Stimulated activated CD4-positive, alpha-beta T cell treated with anti-CD3 and anti-CD28 coated beads, TNF-alpha, amount 100 ng/mL, for 24 hours (primary cell): Measurements from ENCODE around the gene SMAD6.

Experiments
- DNase-seq, 3 experiments: peaks; one replicate each; pipeline ENCODE4 v3.0.0-alpha.2; 2020; ENCODE audit warnings: low read depth in 3 of 3

SMAD6 gene

DNA sequence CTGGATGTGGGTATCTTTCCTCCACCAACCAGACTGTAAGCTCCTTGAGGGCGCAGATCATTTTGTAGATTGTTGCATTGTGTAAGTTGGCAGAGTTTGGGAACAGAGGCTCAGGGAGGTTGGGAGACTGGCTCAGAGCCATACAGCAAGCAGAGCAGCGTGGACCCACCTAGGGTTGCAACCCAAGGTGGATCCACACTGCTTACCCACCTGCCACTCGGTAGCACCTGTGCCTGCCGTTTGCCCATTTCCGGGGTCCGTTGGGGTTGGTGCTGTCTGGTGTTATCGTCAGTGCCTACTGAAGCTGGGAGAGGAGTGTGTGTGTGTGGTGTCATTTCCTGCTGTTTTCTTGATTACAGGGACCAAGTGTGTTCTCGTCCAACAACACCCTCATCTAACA lies 19.0 kb downstream of the SMAD6 start:
- DNase-seq = no peak

DNA sequence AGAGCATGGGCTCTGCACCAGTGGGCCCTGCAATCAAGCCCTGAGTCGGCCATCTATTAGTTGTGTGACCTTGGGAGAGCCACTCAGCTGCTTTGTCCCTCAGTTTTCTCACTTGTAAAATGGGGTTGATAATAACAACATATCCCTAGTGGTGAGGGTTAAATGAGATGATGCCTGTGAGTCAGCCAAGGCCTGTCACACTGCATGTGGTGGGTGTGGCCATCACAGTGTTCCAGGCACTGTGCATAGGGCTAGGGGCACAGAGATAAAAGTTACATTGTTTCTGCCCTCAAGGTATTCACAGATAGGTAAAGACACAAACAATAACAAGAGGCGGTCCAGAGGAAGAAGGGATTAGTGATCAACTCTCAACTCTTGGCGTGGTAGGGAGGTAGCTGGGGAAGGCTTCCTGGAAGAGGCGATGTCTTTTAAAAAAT lies 19.5 kb downstream of the SMAD6 start:
- DNase-seq = no peak

DNA sequence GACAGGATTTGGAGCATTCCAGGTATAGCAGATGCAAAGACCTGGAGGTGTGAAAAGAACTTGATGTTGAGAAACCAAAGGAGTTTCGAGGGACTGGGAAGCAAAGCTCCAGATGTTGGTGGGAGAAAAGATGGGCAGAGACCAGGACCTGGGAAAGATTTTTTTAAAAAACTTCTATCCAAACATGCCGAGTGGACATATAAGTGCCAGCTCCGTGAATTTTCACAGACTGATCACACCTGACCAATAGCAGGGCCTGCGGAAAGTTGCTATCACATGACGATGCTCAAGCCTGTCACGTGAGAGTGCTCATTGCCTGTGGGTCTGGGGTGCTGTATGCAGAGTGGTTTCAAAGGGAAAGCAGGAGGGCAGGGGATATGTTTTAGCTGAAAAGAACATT lies 19.9 kb downstream of the SMAD6 start:
- no peak for DNase-seq

DNA sequence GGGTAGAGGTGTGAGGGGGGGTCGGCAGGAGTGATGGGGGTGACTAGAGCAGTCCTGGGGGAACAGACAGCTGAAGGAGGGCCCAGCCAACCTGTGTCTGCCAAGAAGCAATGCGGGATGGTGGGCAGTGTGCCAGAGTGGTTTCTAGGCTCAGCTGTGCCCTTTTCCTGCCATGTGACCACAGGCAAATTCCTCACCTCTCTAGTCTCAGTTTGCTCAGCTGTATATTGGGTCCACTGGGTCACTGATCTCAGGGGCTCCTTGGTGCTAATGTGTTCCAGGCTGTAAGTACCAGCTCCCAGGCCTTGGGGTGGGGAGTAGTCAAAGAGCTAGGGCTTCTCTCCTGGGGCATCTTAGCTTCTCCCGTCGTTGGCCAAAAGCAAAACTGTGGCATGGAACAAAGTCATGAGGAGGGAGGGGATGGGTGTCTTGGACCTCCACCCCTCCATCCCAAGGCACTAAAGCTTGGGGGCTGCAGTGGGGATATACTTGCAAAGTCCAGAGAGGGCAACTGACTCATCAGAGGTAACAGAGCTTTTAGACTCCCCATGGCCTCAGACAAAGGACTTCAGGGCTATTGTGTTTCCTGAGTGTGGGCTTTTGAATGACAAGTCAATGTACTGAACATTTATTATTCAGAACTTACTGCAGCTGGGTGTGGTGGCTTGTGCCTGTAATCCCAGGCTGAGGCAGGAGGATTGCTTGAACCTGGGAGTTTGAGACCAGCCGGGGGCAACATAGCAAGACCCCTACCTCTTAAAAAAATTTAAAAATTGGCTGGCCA lies 20.9 kb downstream of the SMAD6 start:
- DNase-seq = no peak

DNA sequence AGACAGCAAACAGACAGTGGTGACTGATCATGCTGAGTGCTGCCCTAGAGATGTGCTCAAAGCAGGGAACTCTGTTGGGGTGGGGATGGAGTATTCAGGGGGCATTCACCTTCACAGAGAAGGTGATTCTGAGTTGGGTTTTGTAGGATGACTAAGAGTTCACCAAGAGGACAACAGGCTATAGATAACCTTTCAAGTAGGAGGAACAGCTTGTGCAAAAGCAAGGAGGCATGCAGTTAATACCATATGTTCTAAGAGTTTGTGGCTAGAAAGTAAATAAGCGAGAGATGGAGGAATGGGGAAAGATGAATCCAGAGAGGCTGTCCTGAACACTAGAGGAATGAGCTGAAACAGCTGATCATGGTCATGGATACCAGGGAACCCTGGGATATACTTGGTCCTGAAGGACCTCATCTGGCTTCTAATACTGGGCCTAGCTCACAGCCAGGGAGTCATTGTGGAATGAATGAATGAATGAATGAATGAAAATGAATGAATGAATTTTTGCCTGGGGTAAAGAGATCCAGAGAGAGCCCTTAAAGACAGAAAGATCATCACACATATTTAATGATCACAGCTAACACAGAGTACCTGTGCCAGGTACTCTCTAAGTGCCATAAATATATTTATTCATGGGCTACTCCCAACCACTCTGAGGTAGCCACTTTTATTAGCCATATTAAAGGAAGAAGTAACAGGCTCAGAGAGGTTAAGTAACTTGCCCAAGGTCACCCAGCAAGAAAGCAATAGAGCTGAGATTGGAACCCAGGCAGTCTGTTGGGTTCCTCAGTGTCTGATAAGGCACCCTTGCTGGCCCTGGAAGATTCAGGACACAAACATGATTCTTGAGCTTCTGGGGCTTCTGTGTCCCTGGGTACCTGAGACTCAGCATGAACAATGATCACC lies 22.0 kb downstream of the SMAD6 start:
- DNase-seq = no peak

DNA sequence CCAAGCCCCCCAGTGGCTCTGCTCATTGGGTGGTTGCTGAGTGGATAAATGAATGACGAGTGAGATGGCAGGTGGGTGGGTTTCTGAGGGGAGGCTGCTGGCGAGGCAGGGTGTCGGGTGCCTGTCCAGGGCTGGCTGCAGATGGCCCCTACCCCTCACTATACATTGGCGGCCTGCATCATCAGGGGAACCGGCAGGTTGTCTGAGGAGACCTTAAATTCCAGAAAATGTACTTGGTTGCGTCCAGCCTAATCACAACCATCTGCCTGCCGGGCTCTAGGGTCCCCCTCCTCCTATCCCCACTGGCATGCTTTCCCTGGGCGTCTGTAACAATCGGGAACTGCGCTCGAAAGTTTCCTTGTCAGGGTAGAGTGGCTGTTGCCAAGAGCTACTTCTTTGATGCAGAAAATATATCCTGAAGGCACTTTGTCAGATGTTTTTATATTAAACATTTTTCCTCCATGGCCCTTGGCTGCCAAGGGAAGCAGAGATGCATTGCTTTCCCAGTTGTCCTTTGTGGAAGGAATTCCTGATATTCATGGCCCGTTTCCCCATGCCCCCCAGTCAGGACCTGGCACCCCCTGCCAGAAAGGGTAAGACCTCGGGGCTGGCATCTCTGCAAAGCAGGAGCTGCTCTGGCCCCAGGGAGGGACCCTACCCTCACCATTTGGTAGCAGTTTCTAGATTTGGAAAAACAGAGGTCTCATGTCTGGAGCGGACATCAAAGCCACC lies 22.9 kb downstream of the SMAD6 start:
- no peak for DNase-seq

DNA sequence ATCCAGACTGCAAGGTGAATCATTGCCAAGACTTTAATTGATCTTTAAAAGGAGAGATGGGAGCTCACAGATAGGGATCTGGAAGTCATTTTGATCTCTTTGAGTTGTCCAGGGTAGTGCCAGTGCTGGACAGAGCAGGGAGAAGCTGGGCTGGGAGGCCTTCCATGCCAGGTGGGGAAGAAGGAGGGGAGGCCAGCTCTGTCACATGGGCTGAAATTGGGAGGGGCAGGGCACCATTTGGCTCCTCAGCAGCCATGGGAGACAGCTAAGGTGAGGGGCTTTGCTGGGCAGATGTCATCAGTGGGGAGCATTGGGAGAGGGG lies 23.4 kb downstream of the SMAD6 start:
- no peak for DNase-seq

DNA sequence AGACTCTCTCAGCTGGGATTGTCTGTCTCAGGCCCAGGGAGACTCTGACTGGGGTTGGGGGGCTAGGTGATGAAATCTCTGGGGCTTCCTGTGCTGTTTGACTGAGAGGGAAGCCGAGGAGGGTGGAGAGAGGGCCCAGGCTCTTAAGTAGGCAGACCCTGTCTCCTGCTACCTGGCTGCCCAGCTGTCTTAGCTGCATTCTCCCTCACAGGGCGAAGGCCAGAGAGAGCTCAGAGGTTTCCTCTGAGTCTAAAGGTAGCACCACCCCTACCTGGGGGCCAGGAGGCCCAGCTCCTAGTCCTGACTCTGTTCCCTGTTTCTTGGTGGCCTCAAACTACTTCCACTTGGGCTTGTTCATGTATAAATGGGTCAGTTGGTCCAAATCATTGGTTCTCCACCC lies 24.4 kb downstream of the SMAD6 start:
- no peak for DNase-seq

DNA sequence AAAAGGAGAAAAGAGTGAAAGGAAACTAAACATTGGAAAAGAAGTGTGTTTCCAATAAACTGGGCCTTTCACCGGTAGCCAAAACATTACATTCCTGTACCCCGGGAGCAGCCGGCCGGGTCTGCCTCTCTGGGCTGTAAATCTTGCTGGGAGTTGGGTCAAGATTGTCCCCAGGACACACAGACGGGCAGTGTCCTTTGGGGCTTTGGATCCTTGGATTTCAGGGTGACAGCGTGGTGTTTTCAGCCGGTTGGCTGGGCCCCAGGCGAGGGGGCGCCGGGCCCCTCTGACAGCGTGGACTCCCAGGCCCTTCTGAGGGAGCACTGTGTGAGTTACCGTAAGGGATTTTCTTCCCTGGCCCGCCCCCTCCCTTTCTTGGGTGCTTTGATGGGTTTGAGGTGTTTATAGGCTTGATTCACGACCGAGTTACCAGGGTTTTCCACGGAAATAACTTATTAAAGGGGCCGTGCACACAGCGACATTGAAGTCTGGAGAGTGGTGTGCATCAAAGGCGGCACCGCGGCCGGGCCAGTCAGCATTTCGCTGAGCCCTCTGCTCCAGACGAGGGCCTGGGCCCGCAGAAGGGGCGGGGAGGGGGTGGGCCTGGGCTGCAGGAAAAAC lies 27.4 kb downstream of the SMAD6 start:
- DNase-seq = no peak

DNA sequence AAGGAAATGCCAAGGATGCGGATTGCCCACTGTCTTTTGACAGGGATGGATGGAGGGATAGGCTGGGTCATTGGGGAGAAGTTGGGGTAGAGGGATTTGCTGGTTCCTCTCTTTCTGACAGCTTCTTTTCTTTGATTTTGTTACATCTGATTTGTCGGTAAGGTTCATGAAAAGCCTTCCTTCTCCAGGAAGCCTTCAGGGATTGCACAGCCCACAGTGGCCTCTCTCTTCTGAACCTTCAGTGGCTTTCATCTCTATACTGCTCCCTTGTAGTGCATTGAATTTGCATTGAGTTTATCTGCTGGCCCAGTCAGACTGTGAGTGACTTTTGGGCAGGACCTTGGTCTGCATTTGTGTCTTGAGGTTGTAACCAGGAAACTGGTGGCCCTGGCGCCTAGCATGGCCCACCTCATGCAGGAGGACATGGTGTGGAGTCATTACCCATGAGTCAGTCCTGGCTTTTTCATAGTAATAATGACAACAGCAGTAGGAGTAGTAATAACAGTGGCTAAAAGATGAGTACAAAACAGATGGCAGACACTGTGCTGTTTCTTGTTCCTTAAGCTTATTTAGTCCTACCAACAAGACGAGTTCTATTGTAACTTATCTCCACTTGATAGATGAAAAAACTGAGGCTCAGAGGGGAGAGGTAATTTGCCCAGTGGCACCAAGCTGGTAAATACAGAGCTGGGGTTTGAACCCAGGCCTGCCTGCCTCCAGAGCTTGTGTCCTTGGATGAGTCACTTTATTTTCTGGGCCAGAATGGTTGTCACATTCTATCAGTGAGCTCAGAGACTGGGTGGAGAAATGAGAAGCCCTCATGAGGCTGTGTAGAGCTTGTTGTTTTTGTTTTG lies 28.4 kb downstream of the SMAD6 start:
- no peak for DNase-seq

DNA sequence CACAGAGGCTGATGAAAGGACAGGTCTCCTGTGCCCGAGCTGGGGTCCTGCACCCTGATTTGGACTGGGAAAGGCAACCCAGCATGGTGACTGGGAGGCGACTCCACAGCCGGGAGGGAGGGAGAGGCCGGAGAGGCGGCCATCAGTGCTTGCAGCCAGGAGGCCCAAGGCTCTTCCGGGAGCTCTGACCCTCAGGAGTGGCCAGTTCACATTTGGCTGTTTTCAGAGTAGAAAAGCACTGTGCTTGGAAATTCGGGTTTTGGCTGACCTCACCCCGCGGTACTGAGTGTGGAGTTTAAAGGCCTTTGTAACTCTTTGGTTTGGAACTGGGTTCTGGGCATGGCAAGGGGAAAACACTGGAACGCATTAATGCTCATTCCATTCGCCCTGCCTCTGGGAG lies 31.9 kb downstream of the SMAD6 start:
- DNase-seq = no peak

DNA sequence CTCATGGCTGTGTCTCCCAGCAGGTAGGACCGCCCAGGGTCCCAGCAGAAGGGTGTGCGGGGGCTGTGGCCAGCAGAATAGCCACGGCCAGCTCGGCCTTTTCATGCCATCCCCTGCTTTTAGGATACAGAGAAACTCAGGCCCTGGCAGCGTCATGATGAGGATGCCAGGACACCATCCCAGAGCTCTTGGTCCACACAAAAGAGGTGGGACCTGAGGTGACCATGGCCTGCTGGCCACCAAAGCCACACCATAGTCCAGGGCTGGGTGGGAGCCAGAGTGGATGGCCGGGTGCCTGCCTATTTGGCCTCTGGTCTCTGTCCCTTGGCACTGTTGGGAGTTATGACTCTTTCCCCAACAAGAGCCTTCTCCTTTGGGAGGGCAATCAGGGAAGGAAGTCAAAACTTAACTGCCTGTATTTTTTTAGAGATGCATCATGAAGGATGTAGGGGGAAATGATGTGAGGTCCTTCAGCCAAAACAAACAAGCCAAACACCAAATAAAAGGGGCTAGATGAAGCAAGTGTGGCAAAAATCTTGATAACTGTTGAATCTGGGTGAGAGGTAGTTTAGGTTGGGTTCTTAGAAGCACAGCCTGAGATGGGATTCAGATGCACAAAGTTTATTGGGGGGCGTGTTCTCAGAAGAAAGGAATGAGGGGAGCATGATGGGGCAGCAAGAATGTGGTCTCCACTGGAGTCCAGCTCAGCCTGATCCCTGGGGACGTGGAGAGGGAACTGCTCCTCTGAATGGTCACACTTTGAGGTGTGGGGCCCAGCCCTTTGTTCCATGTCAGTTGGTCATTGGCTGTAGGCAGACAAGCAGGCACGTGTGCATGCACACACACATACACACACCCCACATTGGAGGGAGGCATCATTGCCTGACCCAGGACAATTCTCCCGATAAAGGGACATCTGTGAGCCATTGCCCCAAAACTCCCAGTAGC lies 33.2 kb downstream of the SMAD6 start:
- DNase-seq = no peak

DNA sequence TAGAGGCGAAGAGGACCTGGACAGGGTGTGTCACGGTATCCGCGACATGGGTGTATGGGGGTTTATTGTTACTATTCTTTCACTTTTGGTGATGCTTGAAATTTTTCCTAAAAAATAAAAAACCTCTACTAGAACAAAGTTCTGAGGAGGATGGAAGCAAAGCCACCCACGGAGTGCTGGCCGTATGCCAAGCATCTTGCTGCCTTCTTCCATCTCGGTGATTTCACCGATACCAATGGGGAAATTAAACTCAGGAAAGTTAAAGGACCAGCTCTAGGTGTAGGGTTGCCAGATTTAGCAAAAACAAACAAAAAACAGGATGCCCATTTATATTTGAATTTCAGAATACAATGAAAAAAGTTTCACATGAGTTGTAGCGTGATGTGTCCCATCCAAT lies 33.9 kb downstream of the SMAD6 start:
- DNase-seq = no peak

DNA sequence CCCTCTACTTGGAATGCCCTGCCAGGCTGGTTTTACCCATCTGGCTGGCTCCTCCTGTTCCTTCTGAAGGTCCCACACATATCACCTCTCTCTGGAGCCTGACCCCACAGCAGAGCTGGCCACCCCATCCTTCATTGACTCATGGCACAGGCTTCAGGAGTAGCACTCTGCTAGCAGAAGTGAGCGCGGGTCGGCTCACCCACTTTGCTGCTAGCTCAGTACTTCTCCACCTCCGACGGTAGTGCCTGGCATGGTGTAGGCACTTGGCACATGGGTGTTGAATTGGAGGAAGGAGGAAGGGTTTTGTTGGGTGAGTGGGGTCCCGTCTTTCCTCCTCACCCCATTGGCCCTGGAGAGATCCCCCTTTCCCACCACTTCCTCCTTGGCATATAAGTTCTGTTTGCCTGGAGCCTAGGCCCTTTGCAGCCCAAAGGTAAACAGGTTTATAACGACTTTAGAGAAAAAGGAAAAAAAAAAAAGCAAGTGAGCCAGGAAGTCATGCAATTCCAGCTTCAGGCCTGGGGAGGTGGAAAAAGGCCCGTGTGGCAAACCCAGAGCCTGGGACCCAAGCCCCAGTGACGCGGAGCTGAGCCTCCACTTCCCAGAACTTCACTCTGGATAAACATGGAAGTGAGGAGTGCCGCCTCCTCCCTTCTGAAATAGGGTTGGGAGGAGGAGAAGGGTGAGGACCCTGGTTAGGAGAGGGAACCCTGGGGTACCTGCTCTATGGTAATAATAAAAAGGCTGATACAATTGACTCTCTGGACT lies 35.4 kb downstream of the SMAD6 start:
- DNase-seq = no peak

DNA sequence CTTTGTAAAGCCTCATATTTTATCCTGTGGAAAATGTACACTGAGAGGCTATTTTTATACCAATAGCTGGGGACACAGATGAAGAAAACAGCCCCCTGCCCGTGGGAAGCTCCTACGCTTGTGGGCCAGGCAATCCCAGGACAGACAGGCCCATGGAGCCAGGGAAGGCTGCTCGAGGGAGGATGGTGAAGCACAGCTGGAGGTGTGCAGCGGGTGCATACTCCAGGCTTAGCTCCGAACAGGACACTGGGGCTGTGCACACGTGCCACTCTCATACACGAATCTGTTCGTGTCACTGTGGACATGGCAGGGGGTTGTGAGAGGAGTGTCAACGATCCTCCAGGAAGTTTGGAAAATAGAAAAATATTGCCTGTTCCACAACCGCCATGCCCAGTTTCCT lies 36.1 kb downstream of the SMAD6 start:
- no peak for DNase-seq

DNA sequence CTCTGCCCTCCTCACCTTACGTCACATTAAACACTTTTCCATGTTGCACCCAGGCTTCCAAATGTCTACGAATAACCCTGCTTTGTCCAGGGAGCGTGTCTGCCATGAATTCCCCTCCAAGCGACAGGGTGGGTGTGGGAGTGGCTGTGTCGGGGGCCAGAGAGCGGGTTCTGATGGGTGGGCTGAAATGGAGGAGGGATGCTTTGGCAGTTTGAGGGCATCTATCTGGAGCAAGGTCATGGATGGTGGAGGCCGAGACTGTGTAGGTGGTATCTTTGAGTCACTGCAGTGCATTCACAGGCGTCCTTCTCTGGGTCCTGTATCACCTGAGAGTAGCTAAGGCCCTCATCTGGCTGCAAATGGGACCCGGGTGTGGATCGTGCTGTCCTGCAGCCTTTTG lies 36.6 kb downstream of the SMAD6 start:
- no peak for DNase-seq

DNA sequence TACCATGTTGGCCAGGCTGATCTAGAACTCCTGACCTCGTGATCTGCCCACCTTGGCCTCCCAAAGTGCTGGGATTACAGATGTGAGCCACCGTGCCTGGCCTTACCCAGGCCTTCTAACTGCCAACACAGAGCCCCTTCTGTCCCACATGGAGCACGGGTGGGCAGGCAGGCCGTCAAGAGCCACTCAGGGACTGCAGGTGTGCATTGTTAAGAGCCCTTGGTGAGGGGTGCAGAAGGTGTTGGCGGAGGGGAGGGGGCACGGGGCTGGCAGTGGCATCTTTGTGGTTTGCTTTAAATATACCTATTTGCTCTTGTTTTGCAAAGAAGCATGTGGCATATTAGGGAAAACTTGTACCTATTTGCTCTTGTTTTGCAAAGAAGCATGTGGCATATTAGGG lies 37.3 kb downstream of the SMAD6 start:
- no peak for DNase-seq

DNA sequence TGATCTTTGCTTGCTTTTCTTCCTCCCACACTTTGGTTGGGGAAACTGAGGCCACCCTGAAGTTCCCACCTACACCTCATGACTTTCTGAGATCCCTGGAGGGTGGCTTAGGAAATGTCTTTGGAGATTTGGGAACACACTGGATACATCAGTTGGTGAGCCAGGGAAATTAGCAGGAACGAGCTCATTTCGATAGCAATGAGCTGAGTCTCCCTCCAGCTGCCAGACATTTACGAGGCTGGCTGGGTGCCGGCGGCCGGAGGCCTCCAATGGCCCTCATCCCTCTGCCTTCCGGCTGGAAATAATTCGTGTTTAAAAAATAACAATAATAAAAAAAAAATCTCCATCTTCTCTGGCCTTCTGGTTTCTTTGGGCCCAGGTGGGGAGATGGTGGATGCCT lies 38.8 kb downstream of the SMAD6 start:
- no peak for DNase-seq

DNA sequence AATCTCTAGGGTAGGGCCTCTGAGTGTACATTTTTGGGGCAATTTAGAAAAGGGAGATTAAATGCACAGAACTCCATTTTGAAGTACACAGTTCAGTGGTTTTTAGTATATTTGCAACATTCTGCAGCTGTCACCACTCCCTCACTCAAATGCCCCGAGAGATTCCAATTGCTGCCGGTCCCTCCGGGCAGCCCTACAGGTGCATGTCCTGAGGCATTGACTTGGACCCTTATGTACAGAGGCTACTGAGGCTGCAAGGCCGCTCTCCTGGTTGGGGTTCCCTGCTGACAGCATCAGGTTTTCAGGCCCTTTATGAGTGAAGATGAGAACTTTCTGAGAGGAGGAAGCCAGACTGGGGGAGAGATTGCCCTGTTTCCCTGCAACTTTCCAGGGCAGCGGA lies 39.6 kb downstream of the SMAD6 start:
- no peak for DNase-seq
